Activated T-cell treated with anti-CD3 and anti-CD28 coated beads, Interleukin-2, amount 50 U/mL, for 72 hours (primary cell): ENCODE measurements around the gene KRT13. TPM values are rescaled to one million over a fixed set of nuclear protein-coding genes. Genes with fewer than 3 reads are reported as not detected.

Experiments used
- ATAC-seq, 2 donors: fragments of 150-1000 bp; cut with Tn5 transposase; replicated peaks in 1 of 2; 2 replicates each; pipeline ENCODE4 v1.10.0; 2021; ENCODE audit warnings: moderate library complexity in 2 of 2, mild to moderate bottlenecking in 1 of 2
- DNase-seq, 2 donors: peaks; one replicate each; pipeline ENCODE4 v3.0.0; 2021 to 2022; ENCODE audit warnings: mixed read lengths in 1 of 2
- H3K27ac Mint-ChIP-seq: one replicate; pipeline ENCODE4 v1.8.0; 2022; ENCODE audit warnings: mild to moderate bottlenecking, moderate library complexity, mixed read lengths
- H3K27me3 Mint-ChIP-seq: one replicate; pipeline ENCODE4 v1.8.0; 2022; ENCODE audit warnings: low read depth, mixed read lengths
- H3K36me3 Mint-ChIP-seq, 2 donors: one replicate each; pipeline ENCODE4 v1.8.0; 2022; ENCODE audit warnings: mixed read lengths in 2 of 2, mild to moderate bottlenecking in 1 of 2; ENCODE audit not compliant: insufficient read depth in 2 of 2
- H3K4me1 Mint-ChIP-seq: one replicate; pipeline ENCODE4 v1.8.0; 2022; ENCODE audit warnings: low read depth, mixed read lengths
- H3K4me3 Mint-ChIP-seq, 2 donors: one replicate each; pipeline ENCODE4 v1.8.0; 2022; ENCODE audit warnings: mild to moderate bottlenecking in 2 of 2, mixed read lengths in 2 of 2, moderate library complexity in 2 of 2
- H3K9me3 Mint-ChIP-seq, 2 donors: one replicate each; pipeline ENCODE4 v1.8.0; 2022; ENCODE audit warnings: mixed read lengths in 2 of 2
- total RNA-seq, 2 donors: library from RNA; stranded (reverse); gene quantifications; one replicate each; pipeline ENCODE4 v1.2.3, GENCODE V29; 2022

The KRT13 gene
- total RNA-seq = not detected

- Mint-ChIP-seq H3K4me1 (peaks cover under 1% of the 10 kb centered on the region), H3K4me3 (no peak within 1 kb of the TSS), H3K9me3 (no peaks in the 10 kb centered on the region), H3K27ac (no peak within 1 kb of the TSS), H3K27me3 (no peaks in the 10 kb centered on the region), H3K36me3 (no peaks in the 10 kb centered on the region)
- no peak for DNase-seq
- ATAC-seq = no peak
Measured at GRCh38 chr17:41505007-41505808, at the start of gene KRT13. TSS of gene KRT13 (minus strand) at chr17:41505612. CDS start at chr17:41505550, 62 bp downstream.

DNA sequence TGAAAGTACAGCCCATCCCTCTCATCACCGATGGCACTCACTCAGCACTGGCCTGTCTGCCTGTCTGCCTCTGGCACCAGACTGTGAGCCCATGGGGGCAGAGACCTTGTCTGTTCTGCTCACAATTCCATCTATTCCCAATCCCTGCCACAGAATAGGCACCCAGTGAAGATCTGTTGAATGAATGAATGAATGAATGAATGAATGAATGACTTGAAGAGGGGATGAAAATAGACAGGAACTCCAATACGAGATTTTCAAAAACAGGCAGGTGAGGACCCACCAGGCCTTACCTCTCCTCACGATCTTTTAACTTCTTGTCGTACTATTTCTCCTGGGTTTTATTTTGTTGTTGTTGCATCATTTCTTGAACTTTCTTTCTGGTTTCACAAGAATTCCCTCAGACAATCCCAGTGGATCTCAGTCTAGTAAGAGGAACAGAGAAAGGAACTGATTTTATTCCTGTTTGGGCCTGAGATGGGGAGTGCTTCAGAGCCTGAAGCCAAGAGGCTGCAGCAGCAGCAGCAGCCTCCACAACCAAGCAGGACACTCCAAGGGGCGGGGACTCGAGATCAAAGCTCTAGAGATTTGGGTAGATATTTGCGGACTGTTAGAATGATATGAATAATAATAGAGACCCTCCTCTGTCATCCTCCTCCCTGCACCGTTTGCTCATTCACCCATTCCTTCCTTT, 48.7 kb upstream of the KRT13 start:
- ATAC-seq (no peak), DNase-seq (no peak)
- H3K9me3 Mint-ChIP-seq = no peaks in the 10 kb centered on the region
- H3K4me1 Mint-ChIP-seq = peaks cover 16% of the 10 kb centered on the region
- H3K36me3 Mint-ChIP-seq = no peaks in the 10 kb centered on the region
- peak overlapping the region; percentile 47 for H3K27ac Mint-ChIP-seq
- H3K4me3 Mint-ChIP-seq = no peak overlapping the region
- H3K27me3 Mint-ChIP-seq = peaks cover 59% of the 10 kb centered on the region

GRCh38 chr17:41553176-41553575, 47.8 kb upstream of the KRT13 start:
- peaks cover 25% of the 10 kb centered on the region for H3K4me1 Mint-ChIP-seq
- no peaks in the 10 kb centered on the region for H3K9me3 Mint-ChIP-seq
- no peaks in the 10 kb centered on the region for H3K36me3 Mint-ChIP-seq
- DNase-seq (peak in 1 of 2 donors; percentile 9), ATAC-seq (peak in 1 of 2 donors; percentile 18)
- no peak overlapping the region for H3K27ac Mint-ChIP-seq
- H3K4me3 Mint-ChIP-seq = no peak overlapping the region
- H3K27me3 Mint-ChIP-seq = peaks cover 49% of the 10 kb centered on the region

DNA sequence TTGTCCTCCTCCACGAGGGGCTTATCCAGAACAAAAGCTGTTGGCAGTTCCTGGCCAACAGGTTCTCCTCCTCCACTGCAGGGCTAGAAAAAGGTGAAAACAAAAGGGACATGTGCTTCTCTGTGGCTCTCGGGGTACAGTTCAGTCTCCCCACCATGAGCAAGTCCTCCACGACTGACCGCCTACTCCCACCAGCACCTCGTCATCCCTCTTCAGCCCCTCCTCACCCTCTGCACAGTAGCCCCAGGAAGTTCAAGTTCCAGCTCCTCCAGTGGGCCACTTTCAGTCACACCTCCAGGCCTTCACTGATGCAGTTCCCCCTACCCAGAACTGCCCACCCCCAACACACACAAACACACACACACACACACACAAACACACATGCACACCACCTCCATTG, 47.0 kb upstream of the KRT13 start:
- H3K36me3 Mint-ChIP-seq = peaks cover 0 to under 1% of the 10 kb centered on the region in 2 donors
- no peak overlapping the region for H3K27ac Mint-ChIP-seq
- H3K27me3 Mint-ChIP-seq = peaks cover 45% of the 10 kb centered on the region
- H3K9me3 Mint-ChIP-seq = no peaks in the 10 kb centered on the region
- H3K4me1 Mint-ChIP-seq = peaks cover 32% of the 10 kb centered on the region
- H3K4me3 Mint-ChIP-seq = no peak overlapping the region
- ATAC-seq = no peak
- DNase-seq = no peak

DNA sequence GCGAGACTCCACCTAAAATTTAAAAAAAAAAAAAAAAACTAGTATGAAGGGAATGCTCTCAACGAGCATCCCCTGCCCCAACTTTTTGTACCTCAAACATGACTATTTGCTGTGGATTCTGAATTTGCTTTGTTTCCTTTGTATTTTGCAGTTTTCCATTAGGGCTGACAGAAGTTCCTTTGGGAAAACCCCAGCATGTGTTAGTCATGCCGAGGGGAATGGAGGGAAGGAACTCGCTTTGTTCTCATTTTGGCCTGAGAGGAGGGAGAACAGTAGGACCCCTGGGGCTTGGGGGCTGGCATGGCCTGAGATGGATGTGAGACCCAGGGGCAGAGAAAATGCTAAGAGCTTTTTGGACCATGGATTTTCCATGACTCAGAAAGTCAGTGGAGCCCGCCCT, 46.0 kb upstream of the KRT13 start:
- ATAC-seq (no peak), DNase-seq (no peak)
- peaks cover 0 to 3% of the 10 kb centered on the region in 2 donors for H3K9me3 Mint-ChIP-seq
- H3K27ac Mint-ChIP-seq = no peak overlapping the region
- H3K36me3 Mint-ChIP-seq = peaks cover 3% of the 10 kb centered on the region in 2 donors
- H3K27me3 Mint-ChIP-seq = peaks cover 46% of the 10 kb centered on the region
- no peak overlapping the region for H3K4me3 Mint-ChIP-seq
- H3K4me1 Mint-ChIP-seq = peaks cover 37% of the 10 kb centered on the region

- Mint-ChIP-seq H3K9me3 (peaks cover 0 to 3% of the 10 kb centered on the region in 2 donors), H3K4me1 (peaks cover 37% of the 10 kb centered on the region), H3K36me3 (peaks cover 3% of the 10 kb centered on the region in 2 donors), H3K27me3 (peaks cover 40% of the 10 kb centered on the region), H3K27ac (no peak overlapping the region), H3K4me3 (peak overlapping the region in 1 of 2 donors; percentile 61)
- DNase-seq (no peak), ATAC-seq (no peak)
Measured at GRCh38 chr17:41549596-41550039, 44.2 kb upstream of the KRT13 start.

DNA sequence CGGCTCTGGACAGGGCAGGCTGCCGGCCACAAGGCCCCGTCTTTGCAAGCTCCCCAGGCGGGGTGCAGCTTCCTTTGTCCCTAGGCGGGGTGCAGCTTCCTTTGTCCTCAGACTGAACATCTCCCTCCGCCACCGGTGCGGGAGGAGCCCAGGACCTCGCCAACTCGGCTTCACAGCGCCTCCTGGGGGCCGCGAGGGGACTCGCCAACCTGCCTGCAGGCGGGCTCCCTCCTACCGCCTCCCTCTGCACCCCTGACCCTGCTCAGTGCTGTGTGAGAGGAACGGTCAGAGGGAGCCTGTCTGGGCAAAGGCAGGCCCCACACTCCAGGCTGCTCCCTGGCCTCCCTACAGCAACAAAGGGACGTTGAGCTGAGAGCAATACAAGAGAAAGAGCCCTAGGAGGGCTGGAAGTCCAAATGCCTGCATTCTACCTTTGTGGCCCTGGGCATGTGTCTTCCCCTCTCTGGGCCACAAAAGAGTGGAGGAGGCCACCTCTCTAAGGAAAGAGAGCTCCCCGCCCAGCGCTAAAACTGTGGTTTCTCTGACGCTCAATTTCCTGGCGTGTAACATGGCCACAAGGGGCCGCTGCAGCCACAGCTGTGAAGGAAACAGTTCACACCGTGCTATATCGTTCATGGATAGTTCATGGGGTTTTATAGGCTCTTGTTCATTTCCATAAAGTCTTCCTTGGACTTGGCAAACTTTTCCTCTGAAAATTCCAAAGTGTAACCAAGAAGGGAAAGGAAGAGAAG, 43.6 kb upstream of the KRT13 start:
- Mint-ChIP-seq H3K36me3 (peaks cover 3% of the 10 kb centered on the region in 2 donors), H3K27me3 (peaks cover 34% of the 10 kb centered on the region), H3K4me1 (peaks cover 37% of the 10 kb centered on the region), H3K27ac (no peak overlapping the region), H3K9me3 (peaks cover 0 to 3% of the 10 kb centered on the region in 2 donors), H3K4me3 (peak overlapping the region; percentile 61 to 77)
- ATAC-seq (peak; percentile 75 to 78), DNase-seq (peak; percentile 86)

DNA sequence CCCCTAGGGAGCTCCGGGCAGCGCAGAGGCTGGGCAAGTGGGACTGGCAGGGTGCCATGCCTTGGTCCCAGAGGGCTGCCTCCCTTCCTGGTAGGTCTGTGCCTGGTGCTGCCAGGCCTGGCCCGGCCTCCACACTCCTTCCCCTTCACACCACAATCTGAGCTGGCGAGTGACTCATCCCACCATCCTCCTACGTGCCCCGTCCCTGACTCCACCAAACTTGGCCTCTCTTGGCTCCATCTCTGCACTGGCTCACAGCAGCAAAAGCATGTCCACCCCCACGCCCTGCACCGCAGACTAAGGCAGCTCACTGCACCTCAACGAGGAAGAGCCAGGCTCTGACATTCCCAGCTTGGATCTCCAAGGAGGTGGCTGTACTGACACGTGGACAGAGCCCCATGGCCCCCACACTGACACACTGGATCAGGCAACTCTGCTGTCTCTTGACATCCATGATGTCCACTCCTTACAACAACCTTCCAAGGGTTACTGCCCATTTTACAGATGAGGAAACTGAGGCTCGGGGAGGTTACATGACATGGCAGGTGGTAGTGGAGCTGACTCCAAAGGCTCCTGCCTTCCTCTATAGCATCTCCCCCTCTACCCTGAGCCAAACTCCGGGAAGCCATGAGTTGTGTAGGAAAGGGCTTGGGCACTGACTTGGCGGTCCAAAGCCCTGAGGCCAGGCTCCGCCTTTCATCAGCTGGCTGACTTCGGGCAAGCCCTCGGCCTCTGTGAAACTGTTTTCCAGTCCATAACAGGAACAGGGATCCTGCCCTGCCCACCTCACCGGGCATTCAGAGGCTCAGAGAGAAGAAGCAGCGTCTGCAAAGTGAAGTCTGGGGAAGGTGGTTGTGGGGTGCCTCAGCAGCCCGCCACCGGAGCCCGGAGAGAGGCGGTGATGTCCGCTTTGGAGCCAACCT, 42.8 kb upstream of the KRT13 start:
- Mint-ChIP-seq H3K36me3 (peaks cover 3% of the 10 kb centered on the region in 2 donors), H3K27ac (no peak overlapping the region), H3K27me3 (peaks cover 25% of the 10 kb centered on the region), H3K9me3 (peaks cover 0 to 3% of the 10 kb centered on the region in 2 donors), H3K4me3 (peak overlapping the region; percentile 61 to 77), H3K4me1 (peaks cover 33% of the 10 kb centered on the region)
- DNase-seq (peak; percentile 83 to 88), ATAC-seq (peak; percentile 90 to 92)

GRCh38 chr17:41547378-41547841, 42.0 kb upstream of the KRT13 start:
- no peak overlapping the region for H3K27ac Mint-ChIP-seq
- peaks cover 0 to 3% of the 10 kb centered on the region in 2 donors for H3K9me3 Mint-ChIP-seq
- peak overlapping the region in 1 of 2 donors; percentile 77 for H3K4me3 Mint-ChIP-seq
- peaks cover 3% of the 10 kb centered on the region in 2 donors for H3K36me3 Mint-ChIP-seq
- no peak for ATAC-seq
- H3K27me3 Mint-ChIP-seq = peaks cover 18% of the 10 kb centered on the region
- no peak for DNase-seq
- peaks cover 27% of the 10 kb centered on the region for H3K4me1 Mint-ChIP-seq

GRCh38 chr17:41546819-41547218, 41.4 kb upstream of the KRT13 start:
- H3K27ac Mint-ChIP-seq = no peak overlapping the region
- H3K9me3 Mint-ChIP-seq = peaks cover 0 to 3% of the 10 kb centered on the region in 2 donors
- no peak overlapping the region for H3K4me3 Mint-ChIP-seq
- ATAC-seq (no peak), DNase-seq (no peak)
- peaks cover 3% of the 10 kb centered on the region in 2 donors for H3K36me3 Mint-ChIP-seq
- H3K27me3 Mint-ChIP-seq = peaks cover 16% of the 10 kb centered on the region
- peaks cover 27% of the 10 kb centered on the region for H3K4me1 Mint-ChIP-seq

GRCh38 chr17:41545829-41546410, 40.5 kb upstream of the KRT13 start:
- ATAC-seq (no peak), DNase-seq (no peak)
- Mint-ChIP-seq H3K36me3 (peaks cover 3% of the 10 kb centered on the region in 2 donors), H3K4me3 (no peak overlapping the region), H3K27me3 (peaks cover 10% of the 10 kb centered on the region), H3K27ac (no peak overlapping the region), H3K9me3 (peaks cover 0 to 3% of the 10 kb centered on the region in 2 donors), H3K4me1 (peaks cover 27% of the 10 kb centered on the region)

DNA sequence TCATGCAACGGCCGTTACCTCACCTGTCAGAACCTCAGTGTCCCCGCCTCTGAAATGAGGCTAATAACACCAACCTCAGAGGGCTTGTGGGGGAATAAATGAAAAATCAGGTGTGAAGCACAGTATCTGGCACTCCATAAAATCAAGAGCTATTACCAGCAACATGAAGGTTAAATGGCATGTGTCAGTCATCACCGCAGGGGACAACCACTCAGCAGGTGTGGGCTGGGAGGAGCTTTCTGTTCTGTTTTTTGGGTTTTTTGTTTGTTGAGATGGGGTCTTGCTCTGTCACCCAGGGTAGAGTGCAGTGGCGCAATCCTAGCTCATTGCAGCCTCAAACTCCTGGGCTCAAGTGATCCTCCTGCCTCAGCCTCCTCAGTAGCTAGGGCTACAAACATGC, 39.5 kb upstream of the KRT13 start:
- DNase-seq (no peak), ATAC-seq (no peak)
- peaks cover 10% of the 10 kb centered on the region for H3K27me3 Mint-ChIP-seq
- H3K27ac Mint-ChIP-seq = no peak overlapping the region
- peaks cover 27% of the 10 kb centered on the region for H3K4me1 Mint-ChIP-seq
- no peak overlapping the region for H3K4me3 Mint-ChIP-seq
- peaks cover 3% of the 10 kb centered on the region in 2 donors for H3K36me3 Mint-ChIP-seq
- peaks cover 0 to 3% of the 10 kb centered on the region in 2 donors for H3K9me3 Mint-ChIP-seq
